ENCODE results near the gene PMEPA1. TPM values are rescaled to one million over a fixed set of nuclear protein-coding genes. Genes with fewer than 3 reads are reported as not detected.

Gene PMEPA1
- total RNA-seq, 4 donors from 2014 or later = 9.6 to 47.5 (median 18.9) TPM

GRCh38 chr20:57665589-57665971 is 44.2 kb downstream of the PMEPA1 start:
- Histone ChIP-seq H3K4me1 (peaks cover 0 to 61% (median 6%) of the 10 kb centered on the region in 3 donors), H3K4me3 (no peak overlapping the region), H3K27me3 (no peaks in the 10 kb centered on the region), H3K36me3 (no peaks in the 10 kb centered on the region), H3K27ac (no peak overlapping the region), H3K9me3 (no peaks in the 10 kb centered on the region)
- WGBS, 2 donors (ENCODE audit: low coverage in 1 of 2) = 88 to 100% methylated on average over 1 to 3 of the region's 8 CpGs
- ATAC-seq = no peak
- TF ChIP-seq EP300 (IDR thresholded peaks at IDR 0.05) (no peak), POLR2AphosphoS5 (IDR thresholded peaks at IDR 0.05) (no peak), POLR2A (IDR thresholded peaks at IDR 0.05) (no peak), CTCF (IDR thresholded peaks at IDR 0.05) (no peak)

GRCh38 chr20:57664924-57665588 is 44.8 kb downstream of the PMEPA1 start:
- no peak for ATAC-seq
- no peaks in the 10 kb centered on the region for H3K36me3 ChIP-seq
- H3K9me3 ChIP-seq = no peaks in the 10 kb centered on the region
- H3K4me1 ChIP-seq = peaks cover 0 to 61% (median 6%) of the 10 kb centered on the region in 3 donors
- H3K27me3 ChIP-seq = no peaks in the 10 kb centered on the region
- TF ChIP-seq POLR2AphosphoS5 (IDR thresholded peaks at IDR 0.05) (no peak), CTCF (IDR thresholded peaks at IDR 0.05) (no peak), EP300 (IDR thresholded peaks at IDR 0.05) (no peak), POLR2A (IDR thresholded peaks at IDR 0.05) (no peak)
- H3K27ac ChIP-seq = no peak overlapping the region
- no peak overlapping the region for H3K4me3 ChIP-seq
- 40 to 93% methylated on average over 1 to 7 of the region's 14 CpGs for WGBS, 2 donors (ENCODE audit: low coverage in 1 of 2)

GRCh38 chr20:57664476-57664875 is 45.3 kb downstream of the PMEPA1 start:
- TF ChIP-seq CTCF (IDR thresholded peaks at IDR 0.05) (no peak), POLR2AphosphoS5 (IDR thresholded peaks at IDR 0.05) (no peak), EP300 (IDR thresholded peaks at IDR 0.05) (no peak), POLR2A (IDR thresholded peaks at IDR 0.05) (no peak)
- Histone ChIP-seq H3K9me3 (no peaks in the 10 kb centered on the region), H3K27me3 (no peaks in the 10 kb centered on the region), H3K27ac (no peak overlapping the region), H3K4me1 (peaks cover 0 to 61% (median 6%) of the 10 kb centered on the region in 3 donors), H3K36me3 (peaks cover 0 to 4% of the 10 kb centered on the region in 2 donors), H3K4me3 (no peak overlapping the region)
- ATAC-seq = no peak
- 73% methylated on average over 6 of the region's 20 CpGs; no CpG with 5 or more reads in 1 of the 2 donors for WGBS, 2 donors (ENCODE audit: low coverage in 1 of 2)

- no peak for ATAC-seq
Measured at GRCh38 chr20:57663681-57664451, 45.9 kb downstream of the PMEPA1 start.

More at GRCh38 chr20:57663681-57664451, 45.9 kb downstream of the PMEPA1 start:
- no peaks in the 10 kb centered on the region for H3K9me3 ChIP-seq
- H3K4me1 ChIP-seq = peaks cover 0 to 60% (median 6%) of the 10 kb centered on the region in 3 donors
- TF ChIP-seq POLR2A (IDR thresholded peaks at IDR 0.05) (no peak), CTCF (IDR thresholded peaks at IDR 0.05) (no peak), POLR2AphosphoS5 (IDR thresholded peaks at IDR 0.05) (no peak), EP300 (IDR thresholded peaks at IDR 0.05) (no peak)
- WGBS, 2 donors (ENCODE audit: low coverage in 1 of 2) = 100% methylated on average over 1 of the region's 27 CpGs; no CpG with 5 or more reads in 1 of the 2 donors
- no peak overlapping the region for H3K27ac ChIP-seq
- peaks cover 0 to 10% of the 10 kb centered on the region in 2 donors for H3K36me3 ChIP-seq
- no peaks in the 10 kb centered on the region for H3K27me3 ChIP-seq
- H3K4me3 ChIP-seq = no peak overlapping the region
